ENCODE data around the gene FBXO17.

DNA sequence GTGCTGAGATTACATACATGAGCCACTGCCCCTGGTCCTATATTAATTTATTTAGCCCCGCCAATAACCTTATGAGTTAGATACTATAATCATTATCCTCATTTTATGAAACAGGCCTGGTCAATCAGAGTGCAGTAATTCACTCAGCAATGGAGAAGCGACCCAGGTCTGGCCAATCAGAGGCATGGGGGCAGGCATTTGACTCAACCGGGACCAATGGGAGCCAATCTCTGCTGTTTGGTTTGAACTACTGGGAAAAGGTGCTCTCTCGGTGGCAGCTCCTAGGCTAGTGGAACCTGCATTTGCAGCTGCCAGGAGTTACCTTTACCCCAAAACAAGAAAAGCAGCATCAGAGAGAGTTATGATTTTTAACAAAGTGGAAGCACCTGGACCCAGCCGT lies 82.7 kb downstream of the FBXO17 start:
- TF ChIP-seq CTCF (IDR thresholded peaks at IDR 0.05; ENCODE audit: low read length) (no peak), EZH2 (IDR thresholded peaks at IDR 0.05; ENCODE audit: borderline replicate concordance, low read length) (no peak)

All from OCI-LY1 (cell line).